Stomach smooth muscle (tissue), 2 donors: ENCODE results near the gene DSC3.

ENCODE experiments used
- H3K27ac ChIP-seq: one replicate; pipeline ENCODE4 v1.7.0; 2013; ENCODE audit warnings: mild to moderate bottlenecking, low read length, inconsistent platforms
- H3K27me3 ChIP-seq, 2 donors: one replicate each; pipeline ENCODE4 v1.7.0; 2013; ENCODE audit warnings: low read length in 2 of 2; ENCODE audit not compliant: insufficient read depth in 2 of 2, control insufficient read depth in 1 of 2
- H3K36me3 ChIP-seq, 2 donors: one replicate each; pipeline ENCODE4 v1.7.0; 2013; ENCODE audit warnings: low read length in 2 of 2; ENCODE audit not compliant: control insufficient read depth in 2 of 2, insufficient read depth in 2 of 2
- H3K4me1 ChIP-seq: one replicate; pipeline ENCODE4 v1.7.0; 2013; ENCODE audit warnings: low read length; ENCODE audit not compliant: control insufficient read depth, insufficient read depth
- H3K4me3 ChIP-seq, 2 donors: one replicate each; pipeline ENCODE4 v1.7.0; 2013; ENCODE audit warnings: low read length in 2 of 2
- H3K9ac ChIP-seq, 2 donors: one replicate each; pipeline ENCODE4 v1.7.0; 2013; ENCODE audit warnings: low read length in 2 of 2, mild to moderate bottlenecking in 1 of 2
- H3K9me3 ChIP-seq, 2 donors: one replicate each; pipeline ENCODE4 v1.7.0; 2013; ENCODE audit warnings: low read length in 2 of 2; ENCODE audit not compliant: control insufficient read depth in 2 of 2
- donor health status: healthy.
- donor health status: Pancreatic carcinoma.

The DSC3 gene

DNA sequence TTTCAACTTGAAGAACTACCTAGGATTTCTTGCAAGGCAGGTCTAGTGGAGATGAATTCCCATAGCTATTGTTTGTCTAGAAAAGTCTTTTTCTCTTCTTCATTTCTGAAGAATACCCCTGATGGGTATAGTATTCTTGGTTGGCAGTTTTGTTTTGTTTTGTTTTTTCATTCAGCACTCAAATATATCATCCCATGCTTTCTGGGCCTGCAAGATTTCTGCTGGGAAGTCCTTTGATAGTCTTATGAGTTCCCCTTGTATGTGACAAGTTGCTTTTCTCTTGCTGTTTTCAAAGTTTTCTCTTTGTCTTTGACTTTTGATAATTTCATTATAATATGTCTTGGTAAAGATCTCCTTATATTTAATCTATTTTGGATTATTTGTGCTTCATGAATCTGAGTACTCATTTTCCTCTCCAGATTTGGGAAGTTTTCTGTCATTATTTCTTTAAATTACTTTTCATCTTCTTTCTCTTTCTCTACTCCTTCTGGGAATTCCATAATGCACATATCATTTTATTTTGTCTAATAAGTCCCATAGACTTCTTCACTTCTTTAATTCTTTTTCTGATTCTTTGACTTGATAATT is 101.5 kb downstream of the DSC3 start:
- Histone ChIP-seq H3K9ac (no peak overlapping the region), H3K27me3 (no peaks in the 10 kb centered on the region), H3K4me3 (no peak overlapping the region), H3K27ac (no peak overlapping the region), H3K4me1 (no peaks in the 10 kb centered on the region), H3K9me3 (peaks cover 0 to 10% of the 10 kb centered on the region in 2 donors), H3K36me3 (no peaks in the 10 kb centered on the region)
